Vagina (tissue), 2 donors: ENCODE measurements around the gene DYSF. TPM values are rescaled to one million over a fixed set of nuclear protein-coding genes. Genes with fewer than 3 reads are reported as not detected.

Experiments
- DNase-seq, 2 donors: peaks; one replicate each; pipeline ENCODE4 v3.0.0-alpha.2; 2017; ENCODE audit errors: extremely low spot score in 2 of 2
- H3K27ac ChIP-seq: fragments of 200-600 bp; sonication (generic); one replicate; pipeline ENCODE4 v1.5.1; 2019
- H3K27me3 ChIP-seq: fragments of 200-600 bp; sonication (generic); one replicate; pipeline ENCODE4 v1.5.1; 2019
- H3K36me3 ChIP-seq, 2 donors: fragments of 200-600 bp; sonication (generic); one replicate each; pipeline ENCODE4 v1.5.1; 2017 to 2019
- H3K4me1 ChIP-seq: fragments of 200-600 bp; sonication (generic); one replicate; pipeline ENCODE4 v1.5.1; 2019
- H3K4me3 ChIP-seq, 2 donors: fragments of 200-600 bp; sonication (generic); 1 replicate in 1 of 2; 2 replicates in 1 of 2; pipeline ENCODE4 v1.5.1; 2016 to 2019
- H3K9me3 ChIP-seq: fragments of 200-600 bp; sonication (generic); one replicate; pipeline ENCODE4 v1.5.1; 2019
- POLR2A ChIP-seq, 2 donors: fragments of 450-650 bp; IDR thresholded peaks; one replicate each; pipeline ENCODE4 v1.6.1; 2017; ENCODE audit warnings: antibody characterized with exemption in 2 of 2, mild to moderate bottlenecking in 2 of 2, moderate library complexity in 2 of 2
- POLR2AphosphoS5 ChIP-seq, 2 donors: sonication (generic); formaldehyde crosslinking; IDR thresholded peaks; one replicate each; pipeline ENCODE4 v1.9.0; 2017; ENCODE audit warnings: antibody characterized with exemption in 2 of 2, mild to moderate bottlenecking in 2 of 2, low read depth in 1 of 2; ENCODE audit not compliant: insufficient read depth in 1 of 2
- intact Hi-C: fragments of 100-400 bp; cut with DNase I; formaldehyde crosslinking; loops from one replicate; pipeline ENCODE4 v1.15.1; 2023
- total RNA-seq: library from RNA; depleted of rRNA; stranded (reverse); fragments of >200 nt; gene quantifications from one replicate; pipeline ENCODE4 v1.2.3, GENCODE V29; 2016
- TF ChIP-seq, protein P1 (sequence below), 3 experiments: fragments of 450-650 bp in 2 of 3; fragments of 200-600 bp in 1 of 3; sonication (generic) in 1 of 3; IDR thresholded peaks; one replicate each; pipeline ENCODE4 v1.5.1; 2017 to 2019; ENCODE audit warnings: antibody characterized with exemption in 3 of 3, mild to moderate bottlenecking in 2 of 3, moderate library complexity in 2 of 3

The DYSF gene
- total RNA-seq, 1 donor from 2014 or later, result 10.1 TPM

DNA sequence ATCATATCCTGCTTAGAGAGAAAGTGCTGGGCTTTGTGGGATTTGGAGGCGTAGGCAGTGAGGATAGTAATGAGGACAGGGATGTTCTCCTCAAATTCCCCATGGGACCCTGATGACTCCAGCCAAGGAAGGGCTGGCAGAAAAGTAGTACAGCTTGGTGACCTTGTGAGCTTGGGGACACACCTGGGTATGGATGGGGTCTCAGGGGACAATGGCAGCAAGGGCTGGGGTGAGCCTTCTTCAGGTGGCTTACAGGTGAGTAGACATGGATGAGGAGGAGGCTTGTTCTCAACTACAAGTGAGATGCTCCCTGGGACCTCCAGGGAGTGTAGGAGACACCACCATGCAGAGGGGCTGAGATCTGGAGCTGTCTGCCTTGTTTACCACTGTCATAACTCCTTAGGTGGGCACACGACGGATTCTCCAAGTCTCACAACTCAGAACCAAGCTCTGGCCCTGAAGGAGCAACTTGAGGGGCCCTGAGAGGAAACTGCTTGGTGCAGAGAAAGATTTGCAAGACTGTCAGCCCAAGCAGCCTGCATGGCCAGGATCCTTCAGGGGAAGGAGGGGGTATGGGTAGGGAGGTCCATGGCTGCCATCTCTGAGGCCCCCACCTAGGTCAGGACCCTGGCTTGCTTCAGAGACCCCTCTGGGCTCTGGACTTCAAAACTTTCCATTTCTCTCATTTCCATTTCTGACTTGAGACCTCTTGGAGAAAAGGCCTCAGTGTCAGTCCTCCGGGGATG, 262.8 kb downstream of the DYSF start:
- Histone ChIP-seq H3K36me3 (no peaks in the 10 kb centered on the region), H3K9me3 (no peaks in the 10 kb centered on the region), H3K4me3 (no peak overlapping the region), H3K27me3 (no peaks in the 10 kb centered on the region), H3K4me1 (peaks cover 51% of the 10 kb centered on the region), H3K27ac (peak overlapping the region; percentile 15)
- TF ChIP-seq POLR2AphosphoS5 (IDR thresholded peaks at IDR 0.05; ENCODE audit: insufficient read depth in 1 of 2, low read depth in 1 of 2) (no peak), POLR2A (IDR thresholded peaks at IDR 0.05) (no peak)
- TF ChIP-seq, protein P1, sequence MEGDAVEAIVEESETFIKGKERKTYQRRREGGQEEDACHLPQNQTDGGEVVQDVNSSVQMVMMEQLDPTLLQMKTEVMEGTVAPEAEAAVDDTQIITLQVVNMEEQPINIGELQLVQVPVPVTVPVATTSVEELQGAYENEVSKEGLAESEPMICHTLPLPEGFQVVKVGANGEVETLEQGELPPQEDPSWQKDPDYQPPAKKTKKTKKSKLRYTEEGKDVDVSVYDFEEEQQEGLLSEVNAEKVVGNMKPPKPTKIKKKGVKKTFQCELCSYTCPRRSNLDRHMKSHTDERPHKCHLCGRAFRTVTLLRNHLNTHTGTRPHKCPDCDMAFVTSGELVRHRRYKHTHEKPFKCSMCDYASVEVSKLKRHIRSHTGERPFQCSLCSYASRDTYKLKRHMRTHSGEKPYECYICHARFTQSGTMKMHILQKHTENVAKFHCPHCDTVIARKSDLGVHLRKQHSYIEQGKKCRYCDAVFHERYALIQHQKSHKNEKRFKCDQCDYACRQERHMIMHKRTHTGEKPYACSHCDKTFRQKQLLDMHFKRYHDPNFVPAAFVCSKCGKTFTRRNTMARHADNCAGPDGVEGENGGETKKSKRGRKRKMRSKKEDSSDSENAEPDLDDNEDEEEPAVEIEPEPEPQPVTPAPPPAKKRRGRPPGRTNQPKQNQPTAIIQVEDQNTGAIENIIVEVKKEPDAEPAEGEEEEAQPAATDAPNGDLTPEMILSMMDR (IDR thresholded peaks at IDR 0.05), result no peak
- intact Hi-C loops, result no loop called here
- no peak for DNase-seq

DNA sequence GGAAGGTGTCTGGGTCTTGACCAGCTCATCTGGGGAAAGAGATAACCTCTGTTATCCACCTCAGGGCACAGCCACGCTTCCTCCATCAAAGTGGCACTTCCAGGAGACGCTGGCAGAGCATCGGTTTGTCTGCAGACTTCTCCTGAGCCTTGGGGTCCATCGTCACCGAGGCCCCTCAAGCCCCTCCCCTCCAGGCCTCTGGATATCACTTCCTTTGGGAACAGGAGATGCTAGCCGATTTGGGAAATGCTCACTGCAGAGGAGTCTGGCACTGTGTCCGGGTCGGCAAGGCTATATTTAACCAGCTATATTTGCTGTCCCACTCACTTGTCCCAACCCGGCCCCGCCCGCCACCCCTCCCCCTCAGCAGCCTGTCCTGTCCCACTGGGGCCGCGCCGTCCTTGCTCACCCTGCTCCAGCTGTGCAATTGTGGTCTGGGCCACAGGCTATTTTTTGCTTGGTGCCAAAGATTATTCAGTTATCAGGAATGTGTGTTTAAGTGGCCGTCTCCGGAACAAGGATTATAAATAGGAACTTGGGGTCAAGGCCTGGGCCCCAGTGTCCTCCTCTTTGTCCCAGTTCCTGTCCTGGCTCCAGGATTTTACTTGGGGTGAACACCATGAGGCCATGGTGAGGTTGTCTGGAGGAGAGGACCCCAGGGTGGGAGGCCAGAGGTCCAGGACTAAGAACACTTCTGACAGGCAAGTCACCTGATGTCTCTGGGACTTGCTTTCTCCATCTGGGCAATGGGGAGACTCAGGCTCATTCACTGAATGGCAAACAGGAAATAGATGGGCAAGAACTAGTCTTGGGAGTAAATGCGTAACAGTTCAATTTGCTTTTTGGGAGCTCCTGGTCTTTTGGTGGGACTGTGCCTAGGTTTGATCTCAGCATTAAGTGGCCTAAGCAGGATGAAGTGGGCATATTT, 263.6 kb downstream of the DYSF start:
- intact Hi-C loops, result no loop called here
- no peak for DNase-seq
- Histone ChIP-seq H3K9me3 (no peaks in the 10 kb centered on the region), H3K4me3 (no peak overlapping the region), H3K36me3 (no peaks in the 10 kb centered on the region), H3K27me3 (no peaks in the 10 kb centered on the region), H3K4me1 (peaks cover 51% of the 10 kb centered on the region), H3K27ac (peak overlapping the region; percentile 17)
- peak in 1 of 2 donors; percentile 65 for TF ChIP-seq POLR2AphosphoS5 (IDR thresholded peaks at IDR 0.05; ENCODE audit: insufficient read depth in 1 of 2, low read depth in 1 of 2)
- TF ChIP-seq, protein P1 (IDR thresholded peaks at IDR 0.05), result no peak

DNA sequence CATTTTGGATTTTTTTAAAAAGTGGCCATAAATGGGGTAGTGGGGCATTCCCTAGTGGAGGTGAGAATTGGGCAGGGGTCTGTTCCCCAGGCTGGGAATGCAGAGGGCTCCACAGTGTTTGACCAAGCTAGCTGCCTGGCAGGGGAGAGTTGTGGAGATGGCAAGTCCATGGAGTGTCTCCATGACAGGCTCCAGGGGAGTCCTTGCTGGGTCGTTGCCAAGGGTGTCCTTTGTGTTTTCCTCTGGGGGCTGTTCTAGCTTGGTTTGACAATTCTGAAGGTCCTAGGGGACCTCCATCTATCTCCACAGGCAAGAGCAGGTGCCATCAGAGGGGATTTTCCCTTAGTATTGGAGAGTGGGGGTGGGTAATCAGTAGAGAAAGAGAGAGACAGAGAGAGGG, 265.3 kb downstream of the DYSF start:
- no peak for TF ChIP-seq POLR2A (IDR thresholded peaks at IDR 0.05)
- TF ChIP-seq, protein P1 (IDR thresholded peaks at IDR 0.05), result no peak
- no peak for TF ChIP-seq POLR2AphosphoS5 (IDR thresholded peaks at IDR 0.05; ENCODE audit: insufficient read depth in 1 of 2, low read depth in 1 of 2)
- Histone ChIP-seq H3K4me3 (no peak overlapping the region), H3K36me3 (no peaks in the 10 kb centered on the region), H3K27ac (peak overlapping the region; percentile 43), H3K4me1 (peaks cover 51% of the 10 kb centered on the region), H3K9me3 (no peaks in the 10 kb centered on the region), H3K27me3 (no peaks in the 10 kb centered on the region)
- no peak for DNase-seq
- intact Hi-C loops, result no loop called here

DNA sequence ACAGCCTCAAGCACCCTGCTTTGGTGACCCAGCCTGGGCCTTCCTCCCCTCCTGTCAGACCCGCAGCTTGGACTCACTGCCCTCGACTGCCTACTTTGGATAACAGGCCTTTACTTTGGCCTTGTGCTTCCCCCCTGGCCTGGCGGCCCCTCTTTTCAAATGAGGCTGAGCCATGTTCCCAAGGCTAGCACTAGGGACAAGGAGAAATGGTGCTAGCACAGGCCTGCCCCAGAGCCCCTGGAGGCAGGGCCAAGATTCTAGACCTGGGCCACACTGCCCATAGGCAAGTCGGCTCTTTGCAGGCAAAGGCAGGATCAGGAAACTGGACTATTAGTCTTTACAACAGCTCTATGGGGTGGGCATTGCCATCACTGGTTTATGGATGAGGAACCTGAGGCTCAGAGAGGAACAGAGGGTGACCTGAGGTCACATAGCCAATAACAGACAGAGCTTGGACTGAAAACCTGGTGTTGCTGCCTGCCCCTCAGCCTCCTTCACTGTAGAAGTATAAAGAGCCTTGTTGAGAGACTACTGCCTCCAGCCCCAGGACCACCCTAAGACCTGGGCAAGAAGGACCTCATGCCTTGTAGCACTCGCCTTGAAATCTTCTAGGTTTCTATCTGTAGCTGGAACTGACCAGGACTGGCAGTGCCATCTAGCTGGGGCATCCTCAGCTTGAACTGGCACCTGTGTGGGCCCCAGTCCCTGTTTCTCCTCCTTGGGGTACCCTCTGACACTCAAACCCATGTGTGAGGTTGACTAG, 266.3 kb downstream of the DYSF start:
- no peaks in the 10 kb centered on the region for H3K9me3 ChIP-seq
- no peak for DNase-seq
- intact Hi-C loops, result no loop called here

More for the DNA sequence above, 266.3 kb downstream of the DYSF start:
- Histone ChIP-seq H3K27ac (peak overlapping the region; percentile 64), H3K36me3 (no peaks in the 10 kb centered on the region), H3K4me3 (no peak overlapping the region), H3K27me3 (no peaks in the 10 kb centered on the region), H3K4me1 (peaks cover 51% of the 10 kb centered on the region)
- TF ChIP-seq POLR2A (IDR thresholded peaks at IDR 0.05) (no peak), POLR2AphosphoS5 (IDR thresholded peaks at IDR 0.05; ENCODE audit: insufficient read depth in 1 of 2, low read depth in 1 of 2) (no peak)
- TF ChIP-seq, protein P1 (IDR thresholded peaks at IDR 0.05), result no peak
